CD4-positive, CD25-positive, alpha-beta regulatory T cell (primary cell): ENCODE data around the gene CCR6. TPM values are rescaled to one million over a fixed set of nuclear protein-coding genes. Genes with fewer than 3 reads are reported as not detected.
"Not testable (repeated sequence)": the region's sequence is repeated elsewhere in the genome, so short reads cannot be mapped to it uniquely, and the experiment has no call there.

ENCODE experiments used
- ATAC-seq, 2 donors: fragments of 150-1000 bp; cut with Tn5 transposase; one replicate each; pipeline ENCODE4 v1.10.0; 2021; ENCODE audit warnings: low read depth in 2 of 2, moderate number of reproducible peaks in 2 of 2, moderate library complexity in 1 of 2
- DNase-seq, 3 donors: peaks; one replicate each; pipeline versions ENCODE4 v3.0.0 to v3.0.0-alpha.2; 2012 to 2022; ENCODE audit warnings: mixed read lengths in 1 of 3
- H3K27ac ChIP-seq: one replicate; pipeline ENCODE4 v1.7.0; 2013; ENCODE audit warnings: mild to moderate bottlenecking, low read length; ENCODE audit not compliant: insufficient read depth, poor library complexity, severe bottlenecking
- H3K27me3 ChIP-seq: one replicate; pipeline ENCODE4 v1.7.0; 2013; ENCODE audit warnings: low read length; ENCODE audit not compliant: control insufficient read depth, insufficient read depth
- H3K36me3 ChIP-seq: one replicate; pipeline ENCODE4 v1.7.0; 2013; ENCODE audit warnings: mild to moderate bottlenecking, low read length, moderate library complexity; ENCODE audit not compliant: control insufficient read depth, insufficient read depth
- H3K4me1 ChIP-seq: 2 replicates; pipeline ENCODE4 v1.7.0; 2013; ENCODE audit warnings: mild to moderate bottlenecking, low read length; ENCODE audit not compliant: insufficient read depth, control insufficient read depth, poor library complexity, severe bottlenecking
- H3K4me3 ChIP-seq: one replicate; pipeline ENCODE4 v1.7.0; 2013; ENCODE audit warnings: low read depth, mild to moderate bottlenecking, low read length, moderate library complexity
- H3K9me3 ChIP-seq, 2 experiments: 1 replicate in 1 of 2; 2 replicates in 1 of 2; pipeline ENCODE4 v1.7.0; 2013; ENCODE audit warnings: low read length in 2 of 2, mild to moderate bottlenecking in 1 of 2, moderate library complexity in 1 of 2; ENCODE audit not compliant: control insufficient read depth in 2 of 2
- H3K27ac Mint-ChIP-seq, 3 donors: one replicate each; pipeline ENCODE4 v1.8.0; 2020 to 2022; ENCODE audit warnings: mild to moderate bottlenecking in 3 of 3, mixed read lengths in 3 of 3, moderate library complexity in 2 of 3
- H3K27me3 Mint-ChIP-seq: one replicate; pipeline ENCODE4 v1.8.0; 2022; ENCODE audit warnings: mild to moderate bottlenecking, mixed read lengths
- H3K36me3 Mint-ChIP-seq: one replicate; pipeline ENCODE4 v1.8.0; 2020; ENCODE audit warnings: mixed read lengths
- H3K4me1 Mint-ChIP-seq, 4 donors: one replicate each; pipeline ENCODE4 v1.8.0; 2020 to 2022; ENCODE audit warnings: mixed read lengths in 4 of 4, mild to moderate bottlenecking in 1 of 4
- H3K4me3 Mint-ChIP-seq, 4 donors: one replicate each; pipeline ENCODE4 v1.8.0; 2020 to 2022; ENCODE audit warnings: mild to moderate bottlenecking in 4 of 4, mixed read lengths in 4 of 4, moderate library complexity in 3 of 4
- H3K9me3 Mint-ChIP-seq, 7 donors: one replicate each; pipeline ENCODE4 v1.8.0; 2020 to 2022; ENCODE audit warnings: mixed read lengths in 7 of 7, mild to moderate bottlenecking in 3 of 7, moderate library complexity in 2 of 7
- polyA plus RNA-seq, 4 donors: library from polyadenylated mRNA; unstranded; fragments of 300-500 nt; fragmentation: Illumina TruSeq; gene quantifications; one replicate each; pipeline ENCODE4 v1.2.3, GENCODE V29; 2021
- total RNA-seq: library from RNA; stranded (reverse); gene quantifications from one replicate; pipeline ENCODE4 v1.2.3, GENCODE V29; 2022

CCR6 gene
- total and polyA plus RNA-seq, 5 donors from 2014 or later, result 40.8 to 97.3 (median 67.5) TPM

GRCh38 chr6:167167699-167168098 lies 44.8 kb downstream of the CCR6 start:
- not testable (repeated sequence) for H3K4me3 Mint-ChIP-seq, H3K9me3 ChIP-seq, H3K36me3 ChIP-seq, DNase-seq, H3K27ac Mint-ChIP-seq, ATAC-seq, H3K27me3 Mint-ChIP-seq, H3K4me1 Mint-ChIP-seq, H3K9me3 Mint-ChIP-seq, H3K27me3 ChIP-seq, H3K36me3 Mint-ChIP-seq, H3K4me1 ChIP-seq, H3K27ac ChIP-seq, H3K4me3 ChIP-seq

GRCh38 chr6:167168296-167168695 lies 45.4 kb downstream of the CCR6 start:
- not testable (repeated sequence) for ATAC-seq, H3K27ac ChIP-seq, H3K27ac Mint-ChIP-seq, H3K27me3 ChIP-seq, H3K9me3 ChIP-seq, H3K4me3 Mint-ChIP-seq, H3K4me3 ChIP-seq, H3K36me3 ChIP-seq, H3K36me3 Mint-ChIP-seq, DNase-seq, H3K4me1 Mint-ChIP-seq, H3K4me1 ChIP-seq, H3K9me3 Mint-ChIP-seq
- peaks cover 13% of the 10 kb centered on the region for H3K27me3 Mint-ChIP-seq

- DNase-seq, H3K36me3 Mint-ChIP-seq, H3K9me3 Mint-ChIP-seq, ATAC-seq, H3K27me3 ChIP-seq, H3K9me3 ChIP-seq, H3K4me3 ChIP-seq, H3K36me3 ChIP-seq, H3K4me1 Mint-ChIP-seq, H3K4me1 ChIP-seq, H3K27ac ChIP-seq, H3K4me3 Mint-ChIP-seq: not testable (repeated sequence)
- Mint-ChIP-seq H3K27me3 (peaks cover 13% of the 10 kb centered on the region), H3K27ac (peak overlapping the region in 1 of 3 donors; percentile 6)
Observed at GRCh38 chr6:167169867-167170266, 47.0 kb downstream of the CCR6 start.

- H3K4me1 Mint-ChIP-seq, H3K36me3 Mint-ChIP-seq, H3K27me3 Mint-ChIP-seq, H3K27ac Mint-ChIP-seq, H3K27me3 ChIP-seq, H3K4me3 Mint-ChIP-seq, H3K4me3 ChIP-seq, H3K9me3 Mint-ChIP-seq, H3K4me1 ChIP-seq, H3K36me3 ChIP-seq, DNase-seq, H3K27ac ChIP-seq, H3K9me3 ChIP-seq, ATAC-seq: not testable (repeated sequence)
Observed at GRCh38 chr6:167171300-167171699, 48.4 kb downstream of the CCR6 start.

- not testable (repeated sequence) for DNase-seq, H3K27ac ChIP-seq, H3K36me3 Mint-ChIP-seq, H3K9me3 ChIP-seq, H3K4me1 Mint-ChIP-seq, ATAC-seq, H3K4me3 Mint-ChIP-seq, H3K27me3 ChIP-seq, H3K4me3 ChIP-seq, H3K27me3 Mint-ChIP-seq, H3K4me1 ChIP-seq, H3K36me3 ChIP-seq, H3K9me3 Mint-ChIP-seq, H3K27ac Mint-ChIP-seq
Observed at GRCh38 chr6:167172011-167172410, 49.1 kb downstream of the CCR6 start.

- H3K4me3 Mint-ChIP-seq, H3K27me3 ChIP-seq, H3K4me3 ChIP-seq, H3K36me3 ChIP-seq, H3K9me3 Mint-ChIP-seq, ATAC-seq, H3K27me3 Mint-ChIP-seq, H3K9me3 ChIP-seq, H3K27ac Mint-ChIP-seq, H3K27ac ChIP-seq, DNase-seq, H3K4me1 Mint-ChIP-seq, H3K36me3 Mint-ChIP-seq, H3K4me1 ChIP-seq: not testable (repeated sequence)
Observed at GRCh38 chr6:167177271-167177670, 54.4 kb downstream of the CCR6 start.

- H3K4me3 Mint-ChIP-seq, H3K4me1 Mint-ChIP-seq, H3K27me3 ChIP-seq, H3K36me3 ChIP-seq, H3K27me3 Mint-ChIP-seq, H3K4me3 ChIP-seq, H3K27ac ChIP-seq, ATAC-seq, DNase-seq, H3K9me3 Mint-ChIP-seq, H3K27ac Mint-ChIP-seq, H3K9me3 ChIP-seq, H3K4me1 ChIP-seq, H3K36me3 Mint-ChIP-seq: not testable (repeated sequence)
Observed at GRCh38 chr6:167178896-167179655, 56.2 kb downstream of the CCR6 start.

- not testable (repeated sequence) for H3K4me3 ChIP-seq, ATAC-seq, H3K9me3 ChIP-seq, DNase-seq, H3K9me3 Mint-ChIP-seq, H3K4me1 Mint-ChIP-seq, H3K4me3 Mint-ChIP-seq, H3K4me1 ChIP-seq, H3K36me3 ChIP-seq, H3K27ac ChIP-seq, H3K27me3 ChIP-seq, H3K27ac Mint-ChIP-seq, H3K36me3 Mint-ChIP-seq, H3K27me3 Mint-ChIP-seq
Observed at GRCh38 chr6:167180086-167180485, 57.2 kb downstream of the CCR6 start.
